Measurements from ENCODE around the gene NDUFAF3.

DNA sequence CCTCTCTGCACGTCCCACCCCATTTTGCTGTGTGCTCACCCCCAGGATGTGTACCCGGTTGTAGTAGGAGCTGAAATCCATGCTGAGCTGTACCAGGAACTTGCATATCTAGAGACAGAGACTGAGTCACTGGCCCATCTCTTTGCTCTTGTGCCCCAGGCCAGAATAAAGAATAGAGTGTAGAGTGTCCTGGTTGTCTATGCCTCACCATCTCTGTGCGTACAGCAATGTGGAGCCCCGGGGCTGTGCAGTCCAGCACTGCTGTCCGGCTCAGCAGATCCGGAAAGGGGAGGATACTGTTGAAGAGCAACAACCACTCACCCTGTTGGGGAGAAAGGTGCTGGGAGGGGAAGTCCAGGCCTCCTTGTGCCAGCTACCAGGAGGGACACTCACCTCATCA, 6.2 kb upstream of the NDUFAF3 start:
- no peak for TF ChIP-seq POLR2AphosphoS5 (IDR thresholded peaks at IDR 0.05)
- no peak for TF ChIP-seq CTCF (IDR thresholded peaks at IDR 0.05)
